Hematopoietic multipotent progenitor cell treated with erythropoietin and hydrocortisone succinate and interleukin-3 and kit ligand, for 8 days (in vitro differentiated cells): ENCODE results near the gene PIP5K1A.
"Not testable (repeated sequence)": the region's sequence is repeated elsewhere in the genome, so short reads cannot be mapped to it uniquely, and the experiment has no call there.

ENCODE experiments used
- DNase-seq: peaks from one replicate; pipeline ENCODE4 v3.0.0-alpha.2; 2015

The PIP5K1A gene

DNA sequence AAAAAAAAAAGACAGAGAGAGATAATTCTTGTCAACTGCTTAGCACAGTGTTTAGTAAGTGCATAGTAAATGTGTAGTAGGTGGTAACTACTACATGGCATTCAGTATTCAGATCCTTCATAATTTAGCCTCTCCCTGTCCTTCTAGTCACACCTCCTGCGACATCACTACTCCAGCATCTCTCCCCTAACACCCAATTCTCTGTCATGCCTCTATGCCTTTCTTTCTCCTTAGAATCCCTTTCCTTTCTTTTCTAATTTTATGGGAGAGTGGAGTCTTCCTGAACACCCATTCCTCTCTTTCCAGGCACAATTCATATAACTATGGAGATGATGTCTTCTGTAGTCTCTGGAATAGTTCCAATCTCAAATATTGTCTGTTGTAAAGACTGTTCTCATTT, 4.5 kb upstream of the PIP5K1A start:
- peak; percentile 10 for DNase-seq

DNA sequence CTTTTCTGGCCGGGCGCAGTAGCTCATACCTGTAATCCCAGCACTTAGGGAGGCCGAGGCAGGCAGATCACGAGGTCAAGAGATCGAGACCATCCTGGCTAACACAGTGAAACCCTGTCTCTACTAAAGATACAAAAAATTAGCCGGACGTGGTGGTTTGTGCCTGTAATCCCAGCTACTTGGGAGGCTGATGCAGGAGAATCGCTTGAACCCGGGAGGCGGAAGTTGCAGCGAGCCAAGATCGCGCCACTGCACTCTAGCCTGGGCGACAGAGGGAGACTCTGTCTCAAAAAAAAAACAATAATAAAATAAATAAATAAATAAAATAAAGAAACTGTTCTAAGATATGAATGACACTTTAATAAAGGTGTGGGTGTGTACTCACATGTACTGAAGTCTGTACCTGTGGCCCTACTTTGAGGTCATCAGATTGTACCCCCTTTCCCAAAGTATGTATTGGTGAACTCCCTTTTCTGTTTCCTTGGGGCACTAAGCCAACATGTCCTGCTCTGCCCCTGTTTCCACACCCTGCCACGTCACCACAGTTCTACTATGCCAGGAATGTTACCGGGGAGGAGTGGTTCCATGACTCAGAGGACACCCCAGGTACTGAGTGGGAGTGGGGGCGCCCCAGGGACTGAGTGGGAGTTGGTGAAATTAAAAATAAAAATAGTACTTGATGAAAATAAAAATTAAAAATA, 3.3 kb upstream of the PIP5K1A start:
- DNase-seq: peak; percentile 73

DNA sequence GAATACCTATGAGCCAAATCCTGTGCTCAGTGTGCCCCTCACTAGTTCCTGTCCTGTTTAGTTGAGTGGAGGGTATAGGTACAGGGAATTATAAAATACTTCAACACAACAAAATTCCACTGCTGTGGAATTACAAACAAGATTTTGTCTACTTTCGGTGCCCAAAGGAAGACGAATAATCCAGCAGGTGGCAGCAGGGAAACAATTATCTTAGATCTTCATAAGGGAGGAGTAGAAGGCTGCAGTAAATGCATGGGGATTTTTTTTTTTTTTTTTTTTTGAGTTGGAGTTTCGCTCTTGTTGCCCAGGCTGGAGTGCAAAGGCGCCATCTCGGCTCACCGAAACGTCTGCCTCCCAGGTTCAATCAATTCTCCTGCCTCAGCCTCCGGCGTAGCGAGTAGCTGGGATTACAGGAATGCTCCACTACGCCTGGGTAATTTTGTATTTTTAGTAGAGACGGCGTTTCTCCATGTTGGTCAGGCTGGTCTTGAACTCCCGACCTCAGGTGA, 2.0 kb upstream of the PIP5K1A start:
- DNase-seq: peak; percentile 90

DNA sequence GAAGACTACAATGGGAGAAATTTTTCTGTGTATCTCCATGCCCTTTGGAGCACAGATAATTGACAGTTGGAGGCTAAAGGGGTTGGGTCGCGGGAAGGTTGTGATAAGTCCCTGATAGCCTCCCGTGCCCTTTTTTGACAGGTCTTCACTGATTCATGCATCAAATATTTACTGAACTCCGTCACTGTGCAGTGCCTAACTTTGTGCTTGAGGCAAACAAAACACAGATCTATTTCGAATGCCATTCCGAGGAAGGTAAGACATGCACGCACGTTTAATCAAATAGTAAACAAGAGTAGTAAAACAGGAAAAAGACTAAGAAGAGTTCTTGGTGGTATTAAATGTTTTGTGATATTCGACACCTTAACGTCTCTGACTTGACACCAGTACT, 494 bp upstream of the PIP5K1A start:
- DNase-seq: peak; percentile 74

DNA sequence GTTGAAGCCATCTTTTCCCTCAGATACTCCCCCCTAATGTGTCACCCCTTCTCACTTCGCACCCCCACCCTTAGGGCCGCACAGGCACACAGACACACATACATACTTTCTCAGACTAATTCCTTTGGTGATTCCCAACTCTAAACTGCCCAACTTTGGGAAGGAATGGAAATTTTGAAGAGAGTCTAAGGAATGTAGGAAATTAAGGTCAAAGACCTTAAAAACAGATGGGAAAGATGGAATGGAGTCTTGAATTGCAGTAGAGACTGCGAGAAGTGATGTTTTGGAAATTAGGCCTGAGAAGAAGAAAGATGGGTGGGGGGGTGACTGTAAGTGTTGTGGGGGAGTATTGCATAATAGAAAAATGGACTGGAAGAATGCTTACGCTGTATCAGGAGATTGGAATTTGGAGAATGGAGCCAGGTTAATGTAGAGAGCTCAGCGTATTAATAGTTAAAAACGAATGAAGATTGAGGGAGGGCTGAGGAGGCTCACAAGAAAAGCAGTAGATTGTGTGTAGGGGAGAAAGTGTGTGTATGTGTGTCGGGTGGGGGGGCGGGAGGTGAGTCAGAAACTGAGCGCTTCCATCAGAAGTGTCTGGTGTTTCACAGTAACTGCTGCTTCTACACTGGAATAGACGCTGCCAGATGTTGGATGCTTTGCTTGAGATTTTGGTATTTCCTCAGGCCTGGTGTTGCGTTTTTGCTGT, 1.7 kb downstream of the PIP5K1A start:
- DNase-seq: no peak

DNA sequence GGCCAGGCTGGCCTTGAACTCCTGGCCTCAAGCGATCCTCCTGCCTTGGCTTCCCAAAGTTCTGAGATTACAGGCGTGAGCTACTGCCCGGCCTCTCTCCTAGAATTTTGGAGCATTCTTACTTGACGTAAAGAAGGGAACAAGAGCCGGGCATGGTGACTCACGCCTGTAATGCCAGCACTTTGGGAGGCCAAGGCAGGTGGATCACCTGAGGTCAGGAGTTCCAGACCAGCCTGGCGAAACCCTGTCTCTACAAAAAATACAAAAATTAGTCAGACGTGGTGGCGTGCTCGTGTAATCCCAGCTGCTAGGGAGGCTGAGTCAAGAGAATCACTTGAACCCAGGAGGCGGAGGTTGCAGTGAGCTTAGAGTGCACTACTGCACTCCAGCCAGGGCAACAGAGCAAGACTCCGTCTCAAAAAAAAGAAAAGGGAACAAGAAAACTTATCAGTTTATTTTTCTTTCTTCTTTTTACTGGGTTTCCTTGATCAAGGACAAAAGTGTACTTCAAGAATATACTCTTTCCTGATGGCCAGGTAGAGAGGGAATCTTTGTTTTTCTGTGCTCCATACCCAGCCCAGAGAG, 7.1 kb downstream of the PIP5K1A start:
- not testable (repeated sequence) for DNase-seq

DNA sequence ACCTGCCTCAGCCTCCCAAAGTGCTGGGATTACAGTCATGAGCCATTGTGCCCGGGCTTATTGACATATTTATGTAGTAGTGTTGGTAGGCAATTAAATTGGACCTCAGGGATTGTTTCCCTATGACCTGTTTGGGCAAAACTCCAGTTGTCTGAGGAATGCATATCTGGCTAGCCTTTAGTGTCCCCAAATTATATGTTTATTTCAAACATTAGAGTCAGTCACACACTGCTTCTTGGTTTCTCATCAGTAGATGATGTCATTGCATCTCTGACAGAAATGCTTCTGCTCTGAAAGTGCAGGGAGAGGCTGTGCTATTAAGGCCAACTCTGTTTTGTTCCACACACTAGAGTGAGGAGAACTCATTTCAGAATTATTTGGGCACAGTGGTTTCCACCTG, 12.5 kb downstream of the PIP5K1A start:
- no peak for DNase-seq

DNA sequence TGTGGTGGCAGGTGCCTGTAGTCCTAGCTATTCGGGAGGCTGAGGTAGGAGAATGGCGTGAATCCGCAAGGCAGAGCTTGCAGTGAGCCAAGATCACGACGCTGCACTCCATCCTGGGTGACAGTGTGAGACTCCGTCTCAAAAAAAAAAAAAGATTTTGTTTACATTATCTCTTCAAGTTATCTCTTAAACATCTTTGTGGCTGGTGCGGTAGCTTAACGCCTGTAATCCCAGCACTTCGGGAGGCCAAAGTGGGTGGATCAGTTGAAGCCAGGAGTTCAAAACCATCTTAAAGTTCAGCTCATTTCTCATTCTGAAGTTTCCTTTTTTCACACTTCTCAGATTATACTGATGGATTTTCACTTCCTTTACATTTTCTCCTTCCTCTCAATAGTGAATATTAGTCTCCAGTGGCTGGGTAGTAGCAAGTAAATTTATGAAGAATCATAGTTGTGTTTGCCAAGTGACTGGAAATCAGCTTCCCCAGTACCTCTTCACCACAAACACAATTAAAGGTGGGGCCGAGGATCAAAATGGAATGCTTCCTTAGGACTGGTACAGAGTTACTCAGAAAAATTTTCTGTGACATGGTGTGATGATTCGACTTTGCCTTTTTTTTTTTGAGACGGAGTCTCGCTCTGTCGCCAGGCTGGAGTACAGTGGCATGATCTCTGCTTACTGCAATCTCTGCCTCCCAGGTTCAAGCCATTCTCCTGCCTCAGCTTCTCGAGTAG, 13.8 kb downstream of the PIP5K1A start:
- no peak for DNase-seq

DNA sequence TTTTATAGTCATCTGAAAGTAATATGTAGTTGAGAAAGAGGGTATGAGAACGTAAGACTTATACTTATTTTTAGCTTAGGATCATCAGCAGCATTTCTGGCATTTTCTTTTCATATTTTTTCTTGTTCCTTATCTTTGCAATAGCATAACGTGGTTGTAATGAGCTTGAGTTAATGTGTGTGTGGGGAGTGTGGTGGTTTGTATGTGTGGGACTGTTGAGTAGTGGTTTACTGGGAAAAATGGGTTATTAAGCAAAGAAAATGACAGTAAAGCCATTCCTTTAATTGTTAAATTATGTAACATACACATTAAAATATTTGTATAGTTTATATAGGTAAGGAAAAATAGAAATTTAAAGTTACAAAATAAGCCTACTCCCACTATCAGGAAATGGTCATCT, 15.2 kb downstream of the PIP5K1A start:
- DNase-seq: no peak

DNA sequence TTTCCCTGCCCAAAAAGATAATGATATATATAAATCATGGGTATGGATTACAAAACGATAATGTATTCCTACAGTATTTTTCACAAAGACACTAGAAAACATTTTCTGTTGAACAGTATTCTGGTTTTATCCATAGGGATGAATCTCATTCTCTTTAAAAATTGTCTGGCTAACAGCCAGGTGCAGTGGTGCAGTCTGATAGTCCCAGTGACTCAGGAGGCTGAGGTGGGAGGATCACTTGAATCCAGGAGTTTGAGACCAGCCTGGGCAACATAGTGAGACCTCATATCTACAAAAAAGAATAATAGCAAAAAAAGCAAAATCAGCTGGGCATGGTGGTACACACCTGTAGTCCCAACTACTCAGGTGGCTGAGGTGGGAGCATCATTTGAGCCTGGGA, 23.3 kb downstream of the PIP5K1A start:
- peak; percentile 11 for DNase-seq

DNA sequence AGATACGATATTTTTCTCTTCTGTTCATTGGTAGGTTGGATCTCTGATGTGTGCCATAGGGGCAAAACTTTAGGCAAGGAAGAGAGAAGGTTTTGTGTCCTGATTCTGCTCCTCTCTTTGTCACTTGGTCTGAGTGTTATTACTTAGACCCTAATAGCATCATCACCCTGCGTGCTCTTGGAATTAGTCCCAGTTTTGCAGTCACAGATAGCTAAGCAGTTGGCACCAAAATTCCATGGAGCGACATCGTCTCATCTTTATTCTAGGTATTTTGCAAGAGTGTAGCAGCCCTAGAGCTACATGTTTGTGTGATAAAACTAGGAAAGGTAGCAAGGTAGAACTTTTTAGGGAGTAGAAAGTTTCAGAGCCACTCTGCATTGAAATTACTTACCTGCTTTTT, 23.8 kb downstream of the PIP5K1A start:
- no peak for DNase-seq

DNA sequence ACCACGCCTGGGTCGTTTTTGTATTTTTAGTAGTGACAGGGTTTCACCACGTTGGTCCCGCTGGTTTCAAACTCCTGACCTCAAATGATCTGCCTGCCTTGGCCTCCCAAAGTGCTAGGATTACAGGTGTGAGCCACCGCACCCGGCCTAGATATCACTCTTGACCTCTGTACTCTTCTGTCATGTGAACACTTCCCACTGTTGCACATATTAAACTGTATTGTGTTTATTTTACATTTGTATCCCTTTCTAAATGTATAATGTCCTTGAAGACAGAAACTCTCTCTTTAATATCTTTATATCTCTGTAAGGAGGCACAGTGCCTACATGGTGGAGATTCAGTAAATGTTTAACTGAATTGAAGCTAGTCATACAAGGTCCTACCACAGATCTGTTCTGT, 36.9 kb downstream of the PIP5K1A start:
- no peak for DNase-seq

DNA sequence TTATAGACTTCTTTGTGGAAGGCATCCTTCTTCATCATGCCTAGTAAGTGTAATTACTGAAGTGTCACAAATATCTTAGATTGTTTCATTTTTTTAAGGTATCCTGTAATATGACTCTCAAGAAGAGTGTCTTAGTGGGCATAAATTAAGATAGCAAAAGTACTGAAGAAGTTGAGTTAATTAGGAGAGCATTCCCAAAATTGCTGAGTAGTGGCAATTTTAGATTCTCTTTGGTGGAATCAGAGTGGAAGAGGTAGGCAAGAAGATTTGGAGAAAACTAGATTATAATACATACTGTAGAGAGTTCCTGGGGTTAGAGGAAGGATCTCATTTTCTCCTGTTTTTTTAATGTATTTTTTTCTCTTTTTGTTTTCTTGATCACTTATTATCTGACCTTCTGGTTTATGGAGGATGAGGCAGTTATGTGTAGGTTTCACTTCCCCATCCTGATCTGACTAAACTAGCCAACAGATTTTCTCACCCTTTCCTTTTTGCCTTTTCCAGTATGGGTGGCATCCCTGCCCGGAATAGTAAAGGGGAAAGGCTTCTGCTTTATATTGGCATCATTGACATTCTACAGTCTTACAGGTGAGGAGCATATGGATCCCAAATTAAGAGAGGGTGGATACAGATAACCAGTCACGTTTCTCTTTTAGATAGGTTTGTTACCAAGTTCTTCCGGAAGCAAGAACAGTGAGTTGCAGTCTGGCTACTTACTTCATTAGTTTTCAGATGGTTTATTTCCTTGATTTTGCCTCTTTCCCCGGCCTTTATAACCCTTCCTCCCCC, 39.5 kb downstream of the PIP5K1A start:
- DNase-seq: no peak

DNA sequence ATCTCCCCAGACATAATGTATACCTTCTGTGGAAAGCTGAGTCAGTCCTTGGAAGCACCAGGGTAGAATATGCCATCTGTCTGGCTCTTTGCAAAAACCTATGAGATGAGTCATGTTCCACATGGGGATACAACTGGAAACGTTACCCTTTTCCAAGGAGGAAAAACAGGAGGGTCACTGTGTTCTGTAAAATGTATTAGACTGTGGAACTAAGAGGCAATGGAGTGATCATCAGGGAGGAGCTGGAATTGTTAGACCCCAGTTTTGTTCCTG, 40.1 kb downstream of the PIP5K1A start:
- DNase-seq: no peak

DNA sequence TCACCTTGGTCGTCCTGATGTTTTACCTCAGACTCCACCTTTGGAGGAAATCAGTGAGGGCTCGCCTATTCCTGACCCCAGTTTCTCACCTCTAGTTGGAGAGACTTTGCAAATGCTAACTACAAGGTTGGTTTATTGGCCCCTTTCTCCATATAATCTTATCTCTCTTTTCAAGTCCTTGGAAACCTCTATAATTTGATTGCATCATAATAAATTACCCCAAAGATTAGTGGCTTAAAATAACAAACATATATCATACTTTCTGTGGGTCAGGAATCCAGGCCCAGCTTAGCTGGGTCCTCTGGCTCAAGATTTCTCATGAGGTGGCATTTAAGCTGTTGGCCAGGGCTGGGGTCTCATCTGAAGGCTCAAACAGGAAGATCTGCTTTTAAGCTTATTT, 44.1 kb downstream of the PIP5K1A start:
- no peak for DNase-seq

DNA sequence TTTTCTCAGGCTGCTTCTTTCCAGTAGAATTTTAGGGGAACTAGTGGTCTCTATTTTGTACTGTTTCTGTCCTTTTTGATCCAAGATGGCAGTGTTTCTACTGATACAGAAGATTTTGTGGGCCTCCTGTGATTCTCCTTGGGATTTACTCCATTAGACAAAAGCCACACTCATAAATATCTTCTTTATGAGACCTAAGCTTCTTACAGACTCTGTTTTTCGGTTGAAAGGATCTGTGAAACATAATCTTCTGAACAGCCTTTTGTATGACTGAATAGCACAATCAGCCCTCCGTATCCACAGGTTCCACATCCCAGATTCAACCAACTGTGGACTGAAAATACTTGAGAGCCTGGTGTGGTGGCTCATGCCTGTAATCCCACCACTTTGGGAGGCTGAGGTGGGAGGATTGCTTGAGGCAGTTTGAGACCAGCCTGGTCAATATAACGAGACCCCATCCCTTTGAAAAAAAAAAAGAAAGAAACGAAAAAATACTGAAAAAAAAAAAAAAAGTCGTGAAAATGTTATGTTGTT, 45.4 kb downstream of the PIP5K1A start:
- no peak for DNase-seq

DNA sequence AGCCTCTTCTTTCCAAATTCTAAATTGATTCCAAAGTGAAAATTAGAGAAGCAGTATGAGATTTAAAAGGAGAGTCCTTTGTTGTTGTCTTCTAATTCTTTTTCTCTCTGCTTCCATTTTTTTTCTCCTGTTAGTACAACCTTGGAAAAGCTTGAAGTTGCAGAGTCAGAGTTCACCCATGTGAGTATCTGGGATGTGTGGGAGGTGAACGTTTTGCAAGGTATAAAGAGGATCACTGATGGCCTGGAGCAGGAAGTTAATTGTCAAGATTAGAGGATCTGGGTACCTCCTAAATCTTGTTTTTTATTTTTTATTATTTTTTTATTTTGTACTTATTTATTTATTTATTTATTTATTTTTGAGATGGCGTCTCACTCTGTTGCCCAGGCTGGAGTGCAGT, 48.4 kb downstream of the PIP5K1A start:
- DNase-seq: no peak

DNA sequence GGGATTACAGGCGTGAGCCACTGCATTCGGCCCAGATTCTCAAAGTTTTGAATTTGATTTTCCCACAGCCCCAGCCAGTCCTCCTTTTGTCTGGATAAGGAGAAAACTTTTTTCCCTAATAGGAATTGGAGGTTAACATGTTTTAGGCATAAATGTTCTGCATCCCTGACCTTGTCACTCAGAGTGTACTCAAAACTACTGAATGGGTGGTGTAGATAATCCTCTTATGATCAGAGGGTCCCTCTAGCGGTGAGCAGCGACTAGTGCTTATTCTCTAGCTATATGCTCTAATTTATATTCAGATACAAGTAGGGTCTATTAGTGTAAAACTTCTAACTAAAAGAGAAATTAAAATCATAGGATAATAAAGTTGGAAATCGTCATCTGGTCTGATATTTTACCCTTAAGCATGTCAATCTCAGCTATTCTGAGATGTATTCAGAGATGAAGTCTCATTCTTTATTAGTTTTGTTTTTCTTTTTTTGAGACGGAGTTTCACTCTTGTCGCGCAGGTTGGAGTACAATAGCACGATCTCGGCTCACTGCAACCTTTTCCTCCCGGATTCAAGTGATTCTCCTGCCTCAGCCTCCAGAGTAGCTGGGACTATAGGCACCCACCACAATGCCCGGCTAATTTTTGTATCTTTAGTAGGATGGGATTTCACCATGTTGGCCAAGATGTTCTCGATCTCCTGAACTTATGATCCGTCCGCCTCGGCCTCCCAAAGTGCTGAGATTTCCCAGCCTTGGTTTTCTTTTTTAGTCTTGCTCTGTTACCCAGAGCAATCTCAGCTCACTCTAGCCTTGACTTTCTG, 53.5 kb downstream of the PIP5K1A start:
- peak; percentile 87 for DNase-seq

DNA sequence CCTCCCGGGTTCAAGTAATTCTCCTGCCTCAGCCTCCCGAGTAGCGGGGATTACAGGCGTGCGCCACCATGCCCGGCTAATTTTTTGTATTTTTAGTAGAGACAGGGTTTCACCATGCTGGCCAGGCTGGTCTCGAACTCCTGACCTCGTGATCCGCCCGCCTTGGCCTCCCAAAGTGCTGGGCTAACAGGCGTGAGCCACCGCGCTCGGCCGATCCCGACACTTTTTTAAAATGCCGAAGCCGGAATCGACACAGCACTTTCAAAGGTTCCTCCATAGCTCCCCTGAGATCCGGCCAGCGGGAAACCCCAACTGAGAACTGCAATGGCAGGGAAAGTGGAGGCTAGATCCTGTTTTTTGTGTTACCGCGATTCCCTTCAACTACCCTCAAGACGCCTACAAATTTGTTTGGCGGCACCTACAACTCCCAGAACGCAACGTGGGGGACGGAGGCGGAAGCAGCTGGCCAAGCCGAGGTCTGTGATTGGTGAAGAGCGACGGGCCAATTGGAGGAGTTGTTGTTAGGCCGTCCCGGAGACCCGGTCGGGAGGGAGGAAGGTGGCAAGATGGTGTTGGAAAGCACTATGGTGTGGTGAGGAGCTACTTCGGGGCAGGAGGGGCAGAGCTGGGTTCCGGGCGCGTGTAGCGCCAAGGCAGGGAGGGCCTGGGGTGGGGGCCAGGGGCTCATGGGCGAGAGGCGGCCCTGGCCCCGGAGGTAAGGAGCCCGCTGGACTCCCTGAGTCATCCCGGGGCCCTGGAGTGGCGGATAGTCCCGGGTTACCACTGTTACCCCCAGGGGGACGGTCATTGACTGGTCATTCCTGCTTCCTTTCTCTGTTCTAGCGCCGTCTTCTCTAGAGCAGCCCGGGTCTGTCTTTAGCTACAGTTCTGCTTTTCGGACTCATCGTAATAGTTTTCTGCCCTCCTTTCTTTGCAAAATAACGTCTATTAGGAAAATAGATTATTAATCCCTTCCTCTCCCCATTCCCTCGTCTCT, 56.2 kb downstream of the PIP5K1A start, which contains the start of gene PSMD4:
Gene PSMD4 (plus strand): TSS at position 518 of the 997 bp plus-strand sequence. CDS start 49 bp downstream, at position 567.
- DNase-seq: peak; percentile 98

DNA sequence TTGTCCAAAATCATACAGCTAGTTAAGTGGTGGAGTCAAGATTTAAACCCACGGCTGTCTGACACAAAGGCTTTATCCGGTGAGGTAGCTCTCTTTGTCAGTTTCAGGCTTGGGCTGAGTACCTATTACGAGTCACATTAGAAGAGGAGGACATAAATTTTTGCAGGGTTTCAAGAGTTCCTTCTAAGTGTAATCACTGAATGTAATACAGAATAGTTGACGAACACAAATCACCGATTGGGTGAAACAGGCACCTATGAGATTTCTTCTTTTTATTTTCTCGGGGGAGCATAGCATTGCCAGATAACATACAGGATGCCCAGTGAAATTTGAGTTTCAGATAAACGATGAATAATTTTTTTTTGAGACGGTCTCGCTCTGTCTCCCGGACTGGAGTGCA, 57.0 kb downstream of the PIP5K1A start:
- DNase-seq: no peak
